ENCODE data around the gene TMEM163. TPM values are rescaled to one million over a fixed set of nuclear protein-coding genes. Genes with fewer than 3 reads are reported as not detected.

The TMEM163 gene
- total and polyA plus RNA-seq, 2 of the 13 experiments (the other 11 are each of a cell fraction or from before 2014, with no cell fraction given) = 0.05 TPM; not detected in 1

DNA sequence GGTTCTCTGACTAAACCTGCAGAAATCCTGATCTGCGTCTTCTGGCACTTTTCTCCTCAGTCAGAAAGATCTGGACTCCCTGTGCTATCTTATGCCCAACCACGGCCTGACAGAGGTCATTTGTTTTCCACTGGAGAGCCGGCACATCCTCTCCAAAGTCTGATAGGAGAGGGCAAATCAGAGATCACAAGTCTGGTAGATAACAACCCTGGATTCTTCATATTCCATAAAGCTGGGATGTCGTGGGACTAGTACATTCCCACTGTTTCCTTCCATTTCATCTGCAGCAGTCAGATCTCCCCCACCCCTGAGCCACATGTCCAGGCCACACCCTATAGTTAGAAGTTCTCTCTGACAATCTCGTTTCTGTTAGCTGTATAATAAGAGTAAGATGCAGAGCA lies 308.0 kb downstream of the TMEM163 start:
- Histone ChIP-seq H2AFZ (ENCODE audit: low read length) (peak overlapping the region; percentile 52), H3K4me2 (ENCODE audit: low read depth, low read length) (peak overlapping the region; percentile 83), H3K36me3 (replicated peaks in 1 of 2; ENCODE audit: control insufficient read depth in 1 of 2, insufficient read depth in 2 of 2, low read length in 2 of 2) (peaks cover 4 to 15% of the 10 kb centered on the region in 2 experiments), H3K79me2 (ENCODE audit: insufficient read depth, low read length) (peaks cover 37% of the 10 kb centered on the region), H3K9ac (ENCODE audit: insufficient read depth, low read depth, low read length) (peak overlapping the region; percentile 84; the same call in 1 of the 2 replicates), H3K4me1 (ENCODE audit: insufficient read depth, low read length) (peaks cover 39% of the 10 kb centered on the region), H4K20me1 (ENCODE audit: insufficient read depth, low read length) (no peaks in the 10 kb centered on the region), H3K27me3 (ENCODE audit: control insufficient read depth in 1 of 2, insufficient read depth in 2 of 2, low read length in 2 of 2) (no peaks in the 10 kb centered on the region), H3K27ac (ENCODE audit: extremely low read length, insufficient read depth, low read length) (peak overlapping the region; percentile 89), H3K9me3 (ENCODE audit: low read length) (no peaks in the 10 kb centered on the region), H3K4me3 (replicated peaks in 1 of 3; ENCODE audit: insufficient read depth in 1 of 3, low read depth in 2 of 3, low read length in 3 of 3) (no peak overlapping the region)
- FAIRE-seq = no peak
- BruUV-seq (replicated peaks) = no TSS peak
- in situ Hi-C loops (cut with HindIII; ENCODE audit: extremely low pct_ligation_motif_present, low pct_unique_long_range_greater_than_20kb) (loop anchor here (5.0 to 10.0 kb wide), 2 partner anchors 166 to 289 kb away; no protein-coding TSS in a partner anchor), intact Hi-C loops (cut with micrococcal nuclease; ENCODE audit: unreplicated experiment) (loop anchor here (5.0 kb wide), 4 partner anchors 184 to 524 kb away; partner anchors contain the start of gene CCNT2)
- TF ChIP-seq ZNF232 (CRISPR knock-in tag; IDR thresholded peaks at IDR 0.05; ENCODE audit: borderline replicate concordance) (no peak), SAP130 (CRISPR knock-in tag; IDR thresholded peaks at IDR 0.05; ENCODE audit: low read depth) (peak; percentile 14; the same call in 1 of the 2 replicates), ZNF616 (CRISPR knock-in tag; IDR thresholded peaks at IDR 0.05; ENCODE audit: low read depth) (no peak)
- TF ChIP-seq, protein P1, sequence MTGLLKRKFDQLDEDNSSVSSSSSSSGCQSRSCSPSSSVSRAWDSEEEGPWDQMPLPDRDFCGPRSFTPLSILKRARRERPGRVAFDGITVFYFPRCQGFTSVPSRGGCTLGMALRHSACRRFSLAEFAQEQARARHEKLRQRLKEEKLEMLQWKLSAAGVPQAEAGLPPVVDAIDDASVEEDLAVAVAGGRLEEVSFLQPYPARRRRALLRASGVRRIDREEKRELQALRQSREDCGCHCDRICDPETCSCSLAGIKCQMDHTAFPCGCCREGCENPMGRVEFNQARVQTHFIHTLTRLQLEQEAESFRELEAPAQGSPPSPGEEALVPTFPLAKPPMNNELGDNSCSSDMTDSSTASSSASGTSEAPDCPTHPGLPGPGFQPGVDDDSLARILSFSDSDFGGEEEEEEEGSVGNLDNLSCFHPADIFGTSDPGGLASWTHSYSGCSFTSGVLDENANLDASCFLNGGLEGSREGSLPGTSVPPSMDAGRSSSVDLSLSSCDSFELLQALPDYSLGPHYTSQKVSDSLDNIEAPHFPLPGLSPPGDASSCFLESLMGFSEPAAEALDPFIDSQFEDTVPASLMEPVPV (CRISPR knock-in tag; IDR thresholded peaks at IDR 0.05) = peak; percentile 45; the same call in 1 of the 2 replicates
- TF ChIP-seq, protein P2, sequence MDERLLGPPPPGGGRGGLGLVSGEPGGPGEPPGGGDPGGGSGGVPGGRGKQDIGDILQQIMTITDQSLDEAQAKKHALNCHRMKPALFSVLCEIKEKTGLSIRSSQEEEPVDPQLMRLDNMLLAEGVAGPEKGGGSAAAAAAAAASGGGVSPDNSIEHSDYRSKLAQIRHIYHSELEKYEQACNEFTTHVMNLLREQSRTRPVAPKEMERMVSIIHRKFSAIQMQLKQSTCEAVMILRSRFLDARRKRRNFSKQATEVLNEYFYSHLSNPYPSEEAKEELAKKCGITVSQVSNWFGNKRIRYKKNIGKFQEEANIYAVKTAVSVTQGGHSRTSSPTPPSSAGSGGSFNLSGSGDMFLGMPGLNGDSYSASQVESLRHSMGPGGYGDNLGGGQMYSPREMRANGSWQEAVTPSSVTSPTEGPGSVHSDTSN (CRISPR knock-in tag; IDR thresholded peaks at IDR 0.05) = 0 out of 2 replicates have a peak, but pooled peaks have one; percentile 18
- ChIA-PET POLR2A (interaction anchor here (1.5 to 5.9 kb wide), 9 partner anchors 8 to 291 kb away, joined by 6 to 124 read pairs (median 24); no protein-coding TSS in a partner anchor), CTCF (ENCODE audit: low intra/inter-chr PET ratio, low total read pairs) (interaction anchor here (2.0 to 4.1 kb wide), 2 partner anchors 35 to 40 kb away, joined by 9 to 34 read pairs; no protein-coding TSS in a partner anchor)
- WGBS (ENCODE audit: low lambda C conversion rate) = 58% methylated on average over 5 of the region's 5 CpGs
- ATAC-seq = no peak
- DNase-seq (ENCODE audit: low spot score) = no peak

All from HepG2 (cell line).